K562 (cell line): ENCODE data around the gene C13orf46. TPM values are rescaled to one million over a fixed set of nuclear protein-coding genes. Genes with fewer than 3 reads are reported as not detected.

Experiments
- ATAC-seq: fragments of 200-7000 bp; cut with Tn5 transposase; 3 replicates; pipeline ENCODE4 v1.9.1; 2020; ENCODE audit warnings: moderate library complexity
- BruUV-seq: library from RNA; stranded (reverse); fragments of 400-500 nt; replicated peaks from 2 replicates; lab custom pipeline; 2021; lab: Mats Ljungman, UMichigan
- CTCF ChIA-PET: fragments of 300-600 bp; formaldehyde crosslinking; extraction: SDS; loops from one replicate; lab custom pipeline; 2021; ENCODE audit warnings: low intra/inter-chr PET ratio; lab: Yijun Ruan, JAX
- POLR2A ChIA-PET: fragments of 300-600, 350-650 bp; sonication (Branson Sonifier 250); formaldehyde crosslinking; extraction: SDS; loops from one replicate; lab custom pipeline; 2021; ENCODE audit warnings: antibody characterized with exemption, inconsistent platforms; lab: Yijun Ruan, JAX
- DNase-seq, 4 experiments: peaks; one replicate each; pipeline versions ENCODE4 v3.0.0 to v3.0.0-alpha.2; 2011 to 2018; ENCODE audit warnings: low spot score in 3 of 4, mixed read lengths in 3 of 4; ENCODE audit errors: extremely low read depth in 1 of 4
- FAIRE-seq: peaks from 2 replicates; lab custom pipeline; 2011; peaks lifted over from hg19 to GRCh38; lab: Jason Lieb, UNC
- H2AFZ ChIP-seq: 2 replicates; pipeline ENCODE4 v1.6.0; 2011; ENCODE audit warnings: low read depth, low read length, control low read depth, inconsistent platforms
- H3K27ac ChIP-seq: fragments of 200-600 bp; 3 replicates; pipeline ENCODE4 v1.8.0; 2011; ENCODE audit warnings: low read depth, mild to moderate bottlenecking, control low read depth, inconsistent platforms, low read length, moderate library complexity, mixed read lengths; ENCODE audit errors: extremely low read depth
- H3K27me3 ChIP-seq, 2 experiments: fragments of 300-600 bp in 1 of 2; 2 replicates in 1 of 2; 3 replicates in 1 of 2; pipeline versions ENCODE4 v1.6.0 to v1.8.0; 2011; ENCODE audit warnings: inconsistent platforms in 2 of 2, low read length in 2 of 2, mild to moderate bottlenecking in 1 of 2, mixed read lengths in 1 of 2, moderate library complexity in 1 of 2; ENCODE audit not compliant: control insufficient read depth in 2 of 2, insufficient read depth in 2 of 2
- H3K36me3 ChIP-seq: fragments of 300-600 bp; 3 replicates; pipeline ENCODE4 v1.8.0; 2011; ENCODE audit warnings: mild to moderate bottlenecking, low read length, inconsistent platforms; ENCODE audit not compliant: control insufficient read depth, insufficient read depth
- H3K4me1 ChIP-seq, 2 experiments: fragments of 200-600 bp in 1 of 2; replicated peaks in 1 of 2; 2 replicates in 1 of 2; 3 replicates in 1 of 2; pipeline versions ENCODE4 v1.5.1 to v1.8.0; 2011; ENCODE audit warnings: inconsistent platforms in 2 of 2, low read length in 2 of 2, mild to moderate bottlenecking in 1 of 2, mixed read lengths in 1 of 2, moderate library complexity in 1 of 2; ENCODE audit not compliant: control insufficient read depth in 2 of 2, insufficient read depth in 2 of 2
- H3K4me2 ChIP-seq: 2 replicates; pipeline ENCODE4 v1.6.1; 2011; ENCODE audit warnings: low read length, control low read depth, inconsistent platforms, mixed read lengths; ENCODE audit not compliant: insufficient read depth
- H3K4me3 ChIP-seq: fragments of 200-600 bp; sonication (generic), shearing (Covaris generic); 2 replicates; pipeline ENCODE4 v1.5.1; 2016; ENCODE audit warnings: control low read depth, inconsistent platforms
- H3K79me2 ChIP-seq: fragments of 200-600 bp; 3 replicates; pipeline ENCODE4 v1.8.0; 2011; ENCODE audit warnings: low read length, inconsistent platforms; ENCODE audit not compliant: control insufficient read depth, insufficient read depth
- H3K9ac ChIP-seq, 2 experiments: 2 replicates each; pipeline versions ENCODE4 v1.6.0 to v1.6.1; 2011; ENCODE audit warnings: low read depth in 2 of 2, low read length in 2 of 2, control low read depth in 1 of 2, inconsistent platforms in 1 of 2, mild to moderate bottlenecking in 1 of 2, mixed read lengths in 1 of 2; ENCODE audit not compliant: insufficient read depth in 1 of 2
- H3K9me1 ChIP-seq: one replicate; pipeline ENCODE4 v1.6.0; 2011; ENCODE audit warnings: inconsistent platforms, mild to moderate bottlenecking, low read length, moderate library complexity; ENCODE audit not compliant: control insufficient read depth, insufficient read depth
- H3K9me3 ChIP-seq: replicated peaks from 2 replicates; pipeline ENCODE4 v1.5.1; 2011; ENCODE audit warnings: low read depth, low read length, inconsistent platforms; ENCODE audit not compliant: control insufficient read depth, insufficient read depth
- H4K20me1 ChIP-seq: replicated peaks from 2 replicates; pipeline ENCODE4 v1.6.1; 2011; ENCODE audit warnings: low read length, inconsistent platforms, mixed read lengths; ENCODE audit not compliant: control insufficient read depth, insufficient read depth
- HMG20B ChIP-seq: fragments of 250-450 bp; sonication (Bioruptor Pico); IDR thresholded peaks from 2 replicates; pipeline ENCODE4 v1.5.0; 2021; ENCODE audit warnings: mild to moderate bottlenecking
- JUND ChIP-seq, 2 experiments: IDR thresholded peaks; 2 replicates in 1 of 2; 3 replicates in 1 of 2; pipeline ENCODE4 v1.6.1; 2011; ENCODE audit warnings: borderline replicate concordance in 2 of 2, low read depth in 2 of 2, low read length in 2 of 2, improper control_type of control experiment in 1 of 2, missing biosample characterization in 1 of 2, missing genetic modification characterization in 1 of 2, missing genetic modification reagents in 1 of 2
- KAT7 ChIP-seq: sonication (generic); formaldehyde crosslinking; IDR thresholded peaks from 2 replicates; pipeline ENCODE4 v1.8.0; 2022; ENCODE audit warnings: missing genetic modification reagents, mild to moderate bottlenecking, borderline replicate concordance
- KDM5B ChIP-seq: fragments of 200-600 bp; sonication (generic); IDR thresholded peaks from 2 replicates; pipeline ENCODE4 v1.6.1; 2012; ENCODE audit warnings: low read depth, mild to moderate bottlenecking, moderate library complexity, low read length, control low read depth, inconsistent platforms; ENCODE audit not compliant: insufficient replicate concordance
- RBFOX2 ChIP-seq: fragments of 200-400 bp; formaldehyde crosslinking; IDR thresholded peaks from 2 replicates; pipeline ENCODE4 v1.6.1; 2017; ENCODE audit warnings: low read depth, mild to moderate bottlenecking, low read length, moderate library complexity
- RBM25 ChIP-seq: fragments of 200-400 bp; formaldehyde crosslinking; IDR thresholded peaks from 2 replicates; pipeline ENCODE4 v1.6.1; 2018; ENCODE audit warnings: low read length, low read depth, moderate library complexity; ENCODE audit not compliant: severe bottlenecking
- TCFL5 ChIP-seq: fragments of 250-450 bp; sonication (Bioruptor Pico); conservative IDR thresholded peaks from 2 replicates; pipeline ENCODE4 v1.6.1; 2021; ENCODE audit warnings: mild to moderate bottlenecking, moderate library complexity, matching md5 sums
- ZNF134 ChIP-seq: fragments of 250-450 bp; sonication (Bioruptor Pico); conservative IDR thresholded peaks from 2 replicates; pipeline ENCODE4 v1.4.0; 2020
- ZNF408 ChIP-seq: fragments of 250-450 bp; sonication (Bioruptor Pico); IDR thresholded peaks from 2 replicates; pipeline ENCODE4 v1.4.0; 2020; ENCODE audit warnings: low read depth, mild to moderate bottlenecking, moderate library complexity
- ZNF696 ChIP-seq: fragments of 250-450 bp; sonication (Bioruptor Pico); conservative IDR thresholded peaks from 2 replicates; pipeline ENCODE4 v1.4.0; 2020; ENCODE audit warnings: mild to moderate bottlenecking, moderate library complexity
- WGBS: fragments of 100-300 bp; shearing (Covaris generic); methylation state at CpG from one replicate; pipeline ENCODE4 v1.1.6; 2016; ENCODE audit warnings: low coverage, mixed read lengths; ENCODE audit not compliant: insufficient coverage; ENCODE audit errors: missing lambda C conversion rate; 5-methylcytosine and 5-hydroxymethylcytosine counted together
- in situ Hi-C: fragments of 300-500 bp; cut with MboI; formaldehyde crosslinking; loops from 4 replicates; pipeline ENCODE4 v1.15.0; 2018; ENCODE audit warnings: inconsistent platforms, mixed read lengths
- intact Hi-C: fragments of 100-400 bp; cut with micrococcal nuclease; formaldehyde crosslinking; loops from 2 replicates; pipeline ENCODE4 v1.14.2; 2022
- polyA plus RNA-seq, 8 experiments: library from polyadenylated mRNA; depleted of rRNA in 4 of 8; stranded (reverse) in 5 of 8; unstranded in 3 of 8; fragments of >200 nt; fragmentation: Nextera tagmentation in 2 of 8; fragmentation: Illumina TruSeq in 1 of 8; extraction: Ambion mirVana in 2 of 8; extraction: Trizol in 1 of 8; gene quantifications; 2 replicates each; pipeline versions ENCODE4 v1.2.1 to v1.2.3, GENCODE V29; 2011 to 2014; ENCODE audit warnings: inconsistent platforms in 1 of 8, missing spikeins in 1 of 8
- total RNA-seq, 7 experiments: library from RNA; depleted of rRNA in 6 of 7; stranded (reverse); fragments of >200 nt in 6 of 7; fragmentation: Illumina TruSeq in 2 of 7; extraction: Trizol in 2 of 7; gene quantifications; 2 replicates each; pipeline versions ENCODE4 v1.2.1 to v1.2.3, GENCODE V29; 2011 to 2021; ENCODE audit warnings: low replicate concordance in 1 of 7
- TF ChIP-seq, protein P1 (sequence below): fragments of 450-650 bp; formaldehyde crosslinking; conservative IDR thresholded peaks from 2 replicates; pipeline ENCODE4 v1.4.0; 2022; ENCODE audit warnings: mild to moderate bottlenecking, missing genetic modification characterization
- TF ChIP-seq, protein P2 (sequence below): fragments of 250-450 bp; sonication (Bioruptor Pico); IDR thresholded peaks from 2 replicates; pipeline ENCODE4 v1.8.0; 2021; ENCODE audit warnings: moderate library complexity, mild to moderate bottlenecking, inconsistent platforms

The C13orf46 gene
- total and polyA plus RNA-seq, 9 of the 15 experiments (the other 6 are each of a cell fraction or from before 2014, with no cell fraction given), result 0.04 to 0.24 (median 0.05) TPM; not detected in 4

DNA sequence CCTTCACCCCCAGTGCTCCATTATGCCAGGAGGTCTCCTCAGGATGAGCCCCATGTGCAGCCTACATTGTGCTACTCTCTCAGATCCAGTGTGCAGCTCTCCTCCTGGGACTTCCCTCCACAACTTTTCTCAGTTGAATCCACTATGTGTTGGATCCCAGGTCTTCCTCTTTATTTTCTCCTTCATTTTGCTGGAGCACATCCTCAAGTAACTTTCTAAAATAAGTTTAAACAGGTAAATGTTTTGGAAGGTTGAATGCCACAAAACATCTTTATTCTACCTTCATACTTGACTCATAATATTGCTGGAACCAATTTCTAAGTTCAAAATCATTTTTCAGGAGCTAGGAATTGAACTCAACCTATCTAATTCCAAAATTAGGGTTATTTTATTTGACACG lies 52.1 kb downstream of the C13orf46 start:
- WGBS, result 0% methylated on average over 1 of the region's 1 CpG
- H3K9ac ChIP-seq, result no peak overlapping the region
- no TSS peak for BruUV-seq

DNA sequence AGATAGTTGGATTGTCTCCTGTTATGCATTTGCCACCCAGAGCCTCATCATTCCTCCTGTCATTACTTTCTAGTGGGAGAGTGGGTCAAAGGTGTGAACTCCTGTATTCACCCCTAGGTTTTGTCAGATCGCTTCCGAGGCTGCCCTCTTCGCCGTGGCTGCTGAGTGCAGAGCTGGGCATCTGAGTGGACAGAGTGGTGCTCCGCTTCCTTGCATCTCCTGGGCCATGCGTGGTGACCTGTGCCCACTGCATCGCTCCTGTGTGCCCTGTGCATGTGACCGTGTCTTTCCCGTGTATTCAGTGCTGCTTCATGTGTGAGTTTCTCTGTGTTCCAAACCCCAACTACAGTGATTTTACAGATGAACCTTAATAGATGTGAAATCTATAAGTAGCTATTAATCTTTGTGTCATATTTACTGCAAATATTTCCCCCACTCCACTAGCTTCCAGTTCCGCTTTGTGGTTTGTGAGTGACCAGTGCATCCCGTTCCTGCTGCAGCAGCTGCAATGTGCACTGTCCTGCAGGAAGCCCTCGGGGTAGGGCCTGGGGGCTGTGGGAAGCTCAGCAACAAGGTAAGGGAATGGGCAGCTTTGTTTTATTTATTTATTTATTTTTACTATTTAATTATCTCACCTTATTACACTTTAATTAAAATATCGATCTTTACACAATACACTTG lies 53.1 kb downstream of the C13orf46 start:
- Histone ChIP-seq H3K4me3 (no peak overlapping the region), H3K79me2 (no peaks in the 10 kb centered on the region), H3K36me3 (no peaks in the 10 kb centered on the region), H3K27me3 (peaks cover 20 to 82% of the 10 kb centered on the region in 2 experiments; a peak in 4 of 5 replicates), H3K9ac (no peak overlapping the region), H3K4me1 (peaks cover 0 to 9% of the 10 kb centered on the region in 2 experiments; a peak in 2 of 5 replicates), H3K9me3 (0 out of 2 replicates have a peak, but pooled peaks cover 2% of the 10 kb centered on the region), H2AFZ (no peak overlapping the region), H3K27ac (no peak overlapping the region), H3K4me2 (no peak overlapping the region), H4K20me1 (no peaks in the 10 kb centered on the region), H3K9me1 (no peaks in the 10 kb centered on the region)
- in situ Hi-C loops (loop anchor here (10.0 kb wide), 1 partner anchor 186 kb away; no protein-coding TSS in a partner anchor), intact Hi-C loops (no loop called here)
- no peak for DNase-seq
- ChIA-PET POLR2A (interaction anchor here (0.7 to 1.2 kb wide), 2 partner anchors 10 to 145 kb away, joined by 3 read pairs; no protein-coding TSS in a partner anchor), CTCF (no interaction called here)
- ATAC-seq, result no peak
- FAIRE-seq, result no peak
- 7% methylated on average over 13 of the region's 13 CpGs for WGBS
- no TSS peak for BruUV-seq
- TF ChIP-seq JUND (IDR thresholded peaks at IDR 0.05; ENCODE audit: borderline replicate concordance, low read depth, low read length) (no peak), JUND (tag; IDR thresholded peaks at IDR 0.05; ENCODE audit: borderline replicate concordance, low read depth, low read length) (no peak), HMG20B (no peak), KDM5B (no peak), KAT7 (no peak), ZNF696 (no peak), ZNF134 (no peak)
- TF ChIP-seq, protein P1, sequence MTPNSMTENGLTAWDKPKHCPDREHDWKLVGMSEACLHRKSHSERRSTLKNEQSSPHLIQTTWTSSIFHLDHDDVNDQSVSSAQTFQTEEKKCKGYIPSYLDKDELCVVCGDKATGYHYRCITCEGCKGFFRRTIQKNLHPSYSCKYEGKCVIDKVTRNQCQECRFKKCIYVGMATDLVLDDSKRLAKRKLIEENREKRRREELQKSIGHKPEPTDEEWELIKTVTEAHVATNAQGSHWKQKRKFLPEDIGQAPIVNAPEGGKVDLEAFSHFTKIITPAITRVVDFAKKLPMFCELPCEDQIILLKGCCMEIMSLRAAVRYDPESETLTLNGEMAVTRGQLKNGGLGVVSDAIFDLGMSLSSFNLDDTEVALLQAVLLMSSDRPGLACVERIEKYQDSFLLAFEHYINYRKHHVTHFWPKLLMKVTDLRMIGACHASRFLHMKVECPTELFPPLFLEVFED (CRISPR knock-in tag), result no peak
- TF ChIP-seq, protein P2, sequence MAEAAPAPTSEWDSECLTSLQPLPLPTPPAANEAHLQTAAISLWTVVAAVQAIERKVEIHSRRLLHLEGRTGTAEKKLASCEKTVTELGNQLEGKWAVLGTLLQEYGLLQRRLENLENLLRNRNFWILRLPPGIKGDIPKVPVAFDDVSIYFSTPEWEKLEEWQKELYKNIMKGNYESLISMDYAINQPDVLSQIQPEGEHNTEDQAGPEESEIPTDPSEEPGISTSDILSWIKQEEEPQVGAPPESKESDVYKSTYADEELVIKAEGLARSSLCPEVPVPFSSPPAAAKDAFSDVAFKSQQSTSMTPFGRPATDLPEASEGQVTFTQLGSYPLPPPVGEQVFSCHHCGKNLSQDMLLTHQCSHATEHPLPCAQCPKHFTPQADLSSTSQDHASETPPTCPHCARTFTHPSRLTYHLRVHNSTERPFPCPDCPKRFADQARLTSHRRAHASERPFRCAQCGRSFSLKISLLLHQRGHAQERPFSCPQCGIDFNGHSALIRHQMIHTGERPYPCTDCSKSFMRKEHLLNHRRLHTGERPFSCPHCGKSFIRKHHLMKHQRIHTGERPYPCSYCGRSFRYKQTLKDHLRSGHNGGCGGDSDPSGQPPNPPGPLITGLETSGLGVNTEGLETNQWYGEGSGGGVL (CRISPR knock-in tag), result no peak

More for the DNA sequence above, 52.1 kb downstream of the C13orf46 start:
- Histone ChIP-seq H3K9me1 (no peaks in the 10 kb centered on the region), H4K20me1 (no peaks in the 10 kb centered on the region), H3K36me3 (no peaks in the 10 kb centered on the region), H3K27ac (no peak overlapping the region), H2AFZ (no peak overlapping the region), H3K27me3 (peaks cover 17 to 75% of the 10 kb centered on the region in 2 experiments; a peak in 4 of 5 replicates), H3K9me3 (0 out of 2 replicates have a peak, but pooled peaks cover 2% of the 10 kb centered on the region), H3K4me3 (no peak overlapping the region), H3K4me2 (no peak overlapping the region), H3K4me1 (peaks cover 0 to 9% of the 10 kb centered on the region in 2 experiments; a peak in 2 of 5 replicates), H3K79me2 (no peaks in the 10 kb centered on the region)
- CTCF ChIA-PET, result no interaction called here
- in situ Hi-C loops (loop anchor here (10.0 kb wide), 1 partner anchor 187 kb away; no protein-coding TSS in a partner anchor), intact Hi-C loops (no loop called here)
- ATAC-seq (no peak), DNase-seq (no peak), FAIRE-seq (no peak)
- no peak for TF ChIP-seq ZNF408 (CRISPR knock-in tag)
- no peak for TF ChIP-seq TCFL5
- peak; percentile 24 for TF ChIP-seq RBM25
- TF ChIP-seq RBFOX2, result no peak
- POLR2A ChIA-PET, result interaction anchor here (1.2 kb wide), 1 partner anchor 9 kb away, joined by 3 read pairs; no protein-coding TSS in a partner anchor
